ENCODE measurements around the gene MYRF. TPM values are rescaled to one million over a fixed set of nuclear protein-coding genes. Genes with fewer than 3 reads are reported as not detected.
A peak's percentile ranks its signal among the peaks of the same experiment; 100 is the strongest.

MYRF gene
- total RNA-seq, 1 donor from 2014 or later = 117 TPM

DNA sequence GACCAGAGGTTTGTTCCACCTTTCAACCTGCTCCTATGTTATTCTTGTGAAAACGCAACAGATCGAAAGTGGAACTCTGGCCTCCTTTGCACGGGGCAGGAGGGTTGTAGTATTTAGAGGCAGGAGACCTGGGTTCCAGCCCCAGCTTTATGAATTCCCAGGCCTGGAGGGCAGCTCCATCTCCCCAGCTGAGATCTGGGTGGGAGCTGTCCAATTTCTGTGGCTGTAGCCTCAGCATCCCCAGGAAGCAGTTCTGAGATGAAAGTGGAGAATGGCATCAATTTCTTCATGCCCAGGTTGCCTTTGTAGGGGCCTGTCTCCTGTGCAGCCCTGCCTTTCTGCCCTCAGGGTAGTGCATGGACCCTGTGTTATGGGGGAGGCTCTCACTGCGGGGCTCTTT, 79.8 kb downstream of the MYRF start:
- no peak for TF ChIP-seq CTCF (IDR thresholded peaks at IDR 0.05; ENCODE audit: unreplicated experiment)
- no peaks in the 10 kb centered on the region for H3K9me3 Mint-ChIP-seq (ENCODE audit: low read depth)
- peaks cover 11% of the 10 kb centered on the region for H3K36me3 Mint-ChIP-seq (ENCODE audit: insufficient read depth)
- no peak for DNase-seq (ENCODE audit: low spot score, unreplicated experiment)
- H3K4me3 Mint-ChIP-seq (ENCODE audit: low read depth) = no peak overlapping the region
- H3K4me1 Mint-ChIP-seq (ENCODE audit: low read depth) = peaks cover 39% of the 10 kb centered on the region
- no peak overlapping the region for H3K27ac Mint-ChIP-seq
- no peaks in the 10 kb centered on the region for H3K27me3 Mint-ChIP-seq

DNA sequence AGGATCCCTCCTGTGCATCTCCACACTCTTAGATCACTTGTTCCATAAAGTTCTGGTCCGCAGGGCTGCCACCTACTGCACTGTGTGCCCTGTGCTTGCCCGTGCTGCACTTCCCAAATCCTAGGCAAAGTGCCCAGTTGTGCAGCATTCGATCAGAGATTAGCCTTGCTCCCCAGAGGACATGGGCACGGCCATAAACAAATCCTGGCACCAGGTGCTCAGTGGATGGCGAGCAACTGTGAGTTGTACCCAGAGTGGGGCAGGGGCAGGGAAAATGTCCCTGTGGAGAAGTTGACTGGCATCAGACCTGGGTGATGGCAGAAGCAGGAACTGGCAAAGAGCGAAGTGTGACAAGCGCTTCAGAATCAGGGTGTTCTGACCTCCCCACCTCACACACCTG, 80.3 kb downstream of the MYRF start:
- peaks cover 11% of the 10 kb centered on the region for H3K36me3 Mint-ChIP-seq (ENCODE audit: insufficient read depth)
- H3K9me3 Mint-ChIP-seq (ENCODE audit: low read depth) = no peaks in the 10 kb centered on the region
- H3K4me1 Mint-ChIP-seq (ENCODE audit: low read depth) = peaks cover 37% of the 10 kb centered on the region
- peak overlapping the region; percentile 26 for H3K4me3 Mint-ChIP-seq (ENCODE audit: low read depth)
- no peaks in the 10 kb centered on the region for H3K27me3 Mint-ChIP-seq
- TF ChIP-seq CTCF (IDR thresholded peaks at IDR 0.05; ENCODE audit: unreplicated experiment) = no peak
- DNase-seq (ENCODE audit: low spot score, unreplicated experiment) = no peak
- no peak overlapping the region for H3K27ac Mint-ChIP-seq

- Mint-ChIP-seq H3K9me3 (ENCODE audit: low read depth) (no peaks in the 10 kb centered on the region), H3K4me1 (ENCODE audit: low read depth) (peaks cover 37% of the 10 kb centered on the region), H3K36me3 (ENCODE audit: insufficient read depth) (peaks cover 11% of the 10 kb centered on the region), H3K27me3 (no peaks in the 10 kb centered on the region), H3K27ac (peak overlapping the region; percentile 17), H3K4me3 (ENCODE audit: low read depth) (no peak overlapping the region)
- no peak for DNase-seq (ENCODE audit: low spot score, unreplicated experiment)
- TF ChIP-seq CTCF (IDR thresholded peaks at IDR 0.05; ENCODE audit: unreplicated experiment) = no peak
These were observed 81.0 kb downstream of the MYRF start for GRCh38 chr11:61833471-61833870.

GRCh38 chr11:61833926-61834277, 81.5 kb downstream of the MYRF start:
- Mint-ChIP-seq H3K36me3 (ENCODE audit: insufficient read depth) (peaks cover 15% of the 10 kb centered on the region), H3K27ac (peak overlapping the region; percentile 80), H3K4me1 (ENCODE audit: low read depth) (peaks cover 37% of the 10 kb centered on the region), H3K4me3 (ENCODE audit: low read depth) (no peak overlapping the region), H3K9me3 (ENCODE audit: low read depth) (no peaks in the 10 kb centered on the region), H3K27me3 (no peaks in the 10 kb centered on the region)
- TF ChIP-seq CTCF (IDR thresholded peaks at IDR 0.05; ENCODE audit: unreplicated experiment) = no peak
- DNase-seq (ENCODE audit: low spot score, unreplicated experiment) = no peak

DNA sequence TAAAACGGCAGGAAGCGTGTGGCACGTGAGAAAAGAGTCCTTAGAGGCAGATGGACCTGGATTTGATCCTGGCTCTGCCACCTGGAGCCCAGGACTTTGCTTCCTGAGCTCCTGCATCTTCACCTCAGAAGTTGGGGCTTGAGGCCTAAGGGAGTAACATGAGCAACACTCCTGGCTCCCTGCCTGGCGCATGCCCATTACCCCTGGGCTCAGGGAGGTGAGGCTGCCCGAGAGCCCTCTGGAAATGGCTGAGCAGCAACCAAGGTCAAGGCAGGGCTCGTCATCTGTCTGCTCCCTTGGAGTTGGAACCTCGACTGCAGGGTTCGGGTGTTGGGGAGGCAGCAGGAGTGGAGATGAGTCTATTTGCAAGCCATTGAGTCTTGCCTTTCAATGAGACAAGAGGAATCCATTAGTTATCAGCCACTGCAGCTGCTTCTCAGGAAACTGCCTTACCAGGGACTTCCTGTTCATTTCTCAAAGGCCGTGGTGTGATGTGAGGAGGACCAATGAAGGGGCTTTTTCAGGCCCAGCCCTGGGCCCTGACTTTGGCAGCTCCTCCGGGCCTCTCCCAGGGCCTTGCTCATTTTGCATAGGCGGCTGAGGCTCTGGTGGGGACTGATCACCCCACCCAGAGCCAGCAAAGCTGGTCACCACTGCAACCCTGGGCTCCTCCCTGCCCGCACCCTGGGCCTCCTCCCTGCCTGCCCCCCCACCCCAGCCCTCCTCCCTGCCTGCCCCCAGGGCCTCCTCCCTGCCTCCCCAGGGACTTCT, 82.0 kb downstream of the MYRF start:
- Mint-ChIP-seq H3K36me3 (ENCODE audit: insufficient read depth) (peaks cover 18% of the 10 kb centered on the region), H3K4me1 (ENCODE audit: low read depth) (peaks cover 35% of the 10 kb centered on the region), H3K9me3 (ENCODE audit: low read depth) (no peaks in the 10 kb centered on the region), H3K27ac (peak overlapping the region; percentile 80), H3K4me3 (ENCODE audit: low read depth) (no peak overlapping the region), H3K27me3 (no peaks in the 10 kb centered on the region)
- TF ChIP-seq CTCF (IDR thresholded peaks at IDR 0.05; ENCODE audit: unreplicated experiment) = no peak
- no peak for DNase-seq (ENCODE audit: low spot score, unreplicated experiment)

Measured in progenitor cell of endocrine pancreas (in vitro differentiated cells).